ENCODE data around the gene TPBGL.
A peak's percentile ranks its signal among the peaks of the same experiment; 100 is the strongest.

Gene TPBGL

DNA sequence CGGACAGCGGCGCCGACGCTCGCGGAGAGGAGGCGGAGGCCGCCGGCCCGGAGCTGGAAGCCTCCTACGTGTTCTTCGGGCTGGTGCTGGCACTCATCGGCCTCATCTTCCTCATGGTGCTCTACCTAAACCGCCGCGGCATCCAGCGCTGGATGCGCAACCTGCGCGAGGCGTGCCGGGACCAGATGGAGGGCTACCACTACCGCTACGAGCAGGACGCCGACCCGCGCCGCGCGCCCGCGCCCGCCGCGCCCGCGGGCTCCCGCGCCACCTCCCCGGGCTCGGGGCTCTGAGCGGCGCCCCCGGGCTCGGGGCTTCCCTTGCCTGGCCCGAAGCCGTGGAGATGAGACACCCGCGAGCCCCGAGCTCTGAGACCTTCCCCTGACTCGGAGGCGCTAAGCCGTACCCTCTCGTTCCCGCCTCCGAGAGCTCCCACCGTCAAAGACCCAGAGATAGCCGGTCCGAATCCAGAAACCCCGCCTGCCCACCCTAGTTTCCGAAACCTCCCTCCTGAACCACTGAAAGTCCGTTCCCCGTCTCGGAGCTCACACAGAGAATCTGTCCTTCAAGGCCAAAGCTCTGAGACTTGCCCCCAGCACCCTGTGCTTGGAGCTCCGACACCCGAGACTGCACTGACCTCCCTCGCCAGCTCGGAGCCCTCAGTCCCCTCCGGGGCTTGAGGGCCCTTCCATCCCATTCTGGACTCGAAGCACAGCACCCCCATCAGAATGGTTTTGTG lies 1.5 kb downstream of the TPBGL start:
- H3K27ac ChIP-seq = peak overlapping the region; percentile 77

DNA sequence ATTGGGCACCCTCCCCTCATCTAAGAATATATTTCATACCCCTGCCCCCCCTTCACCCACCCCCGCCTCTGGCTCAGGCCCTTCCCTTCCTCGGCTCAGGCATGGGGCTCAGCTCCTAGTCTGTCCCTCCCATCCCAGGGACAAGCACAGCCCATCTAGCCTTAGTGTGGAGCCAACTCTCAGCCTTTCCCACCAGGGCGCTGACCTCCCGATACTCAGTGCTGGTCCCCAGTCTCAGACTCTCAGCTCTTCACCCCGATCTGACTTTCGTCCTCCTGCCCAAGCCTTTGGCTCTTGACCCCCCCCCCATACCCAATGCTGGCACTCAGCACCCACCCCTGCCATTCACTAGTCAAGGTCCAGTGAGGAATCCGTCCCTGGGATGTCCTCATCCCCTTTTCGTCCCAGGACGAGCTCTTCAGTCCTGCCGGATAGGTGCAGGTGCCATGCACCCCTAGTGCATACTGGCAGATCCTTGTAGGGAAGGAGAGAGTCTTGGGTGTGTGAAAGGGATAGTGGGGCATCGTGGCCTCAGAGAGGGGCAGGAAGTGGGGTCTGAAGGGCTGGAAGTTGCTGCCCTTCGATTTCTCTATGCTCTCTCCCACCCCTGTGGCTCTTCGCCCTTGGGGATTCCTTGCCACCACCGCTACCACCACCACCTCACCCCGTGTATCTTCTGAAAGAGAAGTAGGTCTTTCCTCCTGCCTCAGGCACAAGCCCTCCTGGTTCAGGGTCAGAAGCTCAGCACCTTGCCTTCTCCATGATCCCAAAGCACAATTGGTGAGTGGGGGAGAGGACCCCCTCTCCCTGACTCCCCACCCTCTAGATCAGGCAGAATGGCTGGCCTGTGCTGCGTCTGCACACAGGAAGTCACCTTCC lies 2.4 kb downstream of the TPBGL start:
- no peak overlapping the region for H3K27ac ChIP-seq
- TF ChIP-seq, protein P1, sequence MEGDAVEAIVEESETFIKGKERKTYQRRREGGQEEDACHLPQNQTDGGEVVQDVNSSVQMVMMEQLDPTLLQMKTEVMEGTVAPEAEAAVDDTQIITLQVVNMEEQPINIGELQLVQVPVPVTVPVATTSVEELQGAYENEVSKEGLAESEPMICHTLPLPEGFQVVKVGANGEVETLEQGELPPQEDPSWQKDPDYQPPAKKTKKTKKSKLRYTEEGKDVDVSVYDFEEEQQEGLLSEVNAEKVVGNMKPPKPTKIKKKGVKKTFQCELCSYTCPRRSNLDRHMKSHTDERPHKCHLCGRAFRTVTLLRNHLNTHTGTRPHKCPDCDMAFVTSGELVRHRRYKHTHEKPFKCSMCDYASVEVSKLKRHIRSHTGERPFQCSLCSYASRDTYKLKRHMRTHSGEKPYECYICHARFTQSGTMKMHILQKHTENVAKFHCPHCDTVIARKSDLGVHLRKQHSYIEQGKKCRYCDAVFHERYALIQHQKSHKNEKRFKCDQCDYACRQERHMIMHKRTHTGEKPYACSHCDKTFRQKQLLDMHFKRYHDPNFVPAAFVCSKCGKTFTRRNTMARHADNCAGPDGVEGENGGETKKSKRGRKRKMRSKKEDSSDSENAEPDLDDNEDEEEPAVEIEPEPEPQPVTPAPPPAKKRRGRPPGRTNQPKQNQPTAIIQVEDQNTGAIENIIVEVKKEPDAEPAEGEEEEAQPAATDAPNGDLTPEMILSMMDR (conservative IDR thresholded peaks at IDR 0.05) = no peak

More for the DNA sequence above, 1.5 kb downstream of the TPBGL start:
- TF ChIP-seq, protein P1 (conservative IDR thresholded peaks at IDR 0.05) = no peak; the same call in 1 of the 2 replicates

DNA sequence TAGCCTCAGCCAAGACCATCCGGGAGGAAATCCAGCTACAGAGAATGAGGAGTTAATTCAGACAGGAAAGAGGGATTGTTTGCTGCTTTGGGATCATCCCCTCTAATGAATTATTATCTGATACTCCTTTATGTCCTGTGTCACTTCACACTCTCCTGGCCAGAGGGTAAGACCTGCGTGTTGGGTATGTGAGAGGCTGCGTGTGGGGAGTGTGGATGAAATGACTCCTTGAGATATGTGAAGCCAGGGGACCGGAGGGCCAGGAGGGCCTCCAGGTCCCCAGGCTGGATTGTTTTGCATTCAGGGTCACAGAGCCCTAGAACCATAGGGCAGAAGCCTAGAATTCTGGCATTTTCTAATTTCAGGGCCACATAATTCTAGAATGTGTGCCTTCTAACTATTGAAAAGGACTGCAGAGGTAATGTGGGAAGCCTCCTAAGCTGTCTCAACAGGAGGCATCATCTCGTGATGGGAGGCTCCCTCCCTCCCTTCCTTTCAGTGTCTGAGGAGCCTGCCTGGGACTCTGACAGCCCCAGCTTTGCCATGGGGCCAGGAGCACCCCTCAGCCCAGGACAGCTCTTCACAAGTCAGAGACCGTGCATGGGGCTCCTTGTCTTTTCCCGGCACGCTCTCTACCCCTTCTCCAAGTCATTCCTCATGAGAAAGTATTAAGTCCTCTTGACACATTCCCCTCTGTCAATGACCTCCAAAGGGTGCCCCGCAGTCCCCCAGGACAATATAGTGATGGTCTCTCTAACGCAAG lies 3.7 kb downstream of the TPBGL start:
- H3K27ac ChIP-seq = no peak overlapping the region
- TF ChIP-seq, protein P1 (conservative IDR thresholded peaks at IDR 0.05) = no peak

DNA sequence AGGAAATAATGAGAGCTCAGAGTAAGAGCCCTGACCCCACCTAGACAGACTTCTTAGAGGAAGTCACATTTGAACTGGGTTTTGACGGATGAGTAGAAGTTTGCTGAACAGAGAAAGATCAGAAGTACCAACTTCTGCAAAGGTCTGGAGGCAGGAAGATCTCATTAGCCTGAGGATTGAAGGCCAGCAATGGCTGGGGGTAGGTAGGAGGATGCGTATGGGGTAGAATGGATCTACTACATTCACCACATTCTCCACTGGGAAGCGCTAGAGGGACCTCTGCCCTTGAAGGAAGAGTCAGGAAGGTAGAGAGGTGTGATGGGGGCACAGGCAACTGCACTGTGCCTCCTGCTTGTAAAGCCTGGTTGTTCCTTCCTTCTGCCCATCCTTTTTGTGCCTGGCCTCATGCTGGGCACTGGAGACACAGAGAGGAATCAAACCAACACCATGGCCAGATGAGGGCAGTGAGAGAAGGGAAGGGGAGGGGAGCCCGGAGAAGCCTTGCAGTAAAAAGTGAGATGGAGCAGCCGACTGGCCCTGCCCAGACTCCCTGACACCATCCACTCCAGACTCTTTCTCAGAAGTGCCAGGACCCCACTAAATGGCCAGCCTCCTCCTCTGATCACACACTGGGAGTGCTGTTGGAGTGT lies 4.9 kb downstream of the TPBGL start:
- TF ChIP-seq, protein P1 (conservative IDR thresholded peaks at IDR 0.05) = no peak
- H3K27ac ChIP-seq = no peak overlapping the region

DNA sequence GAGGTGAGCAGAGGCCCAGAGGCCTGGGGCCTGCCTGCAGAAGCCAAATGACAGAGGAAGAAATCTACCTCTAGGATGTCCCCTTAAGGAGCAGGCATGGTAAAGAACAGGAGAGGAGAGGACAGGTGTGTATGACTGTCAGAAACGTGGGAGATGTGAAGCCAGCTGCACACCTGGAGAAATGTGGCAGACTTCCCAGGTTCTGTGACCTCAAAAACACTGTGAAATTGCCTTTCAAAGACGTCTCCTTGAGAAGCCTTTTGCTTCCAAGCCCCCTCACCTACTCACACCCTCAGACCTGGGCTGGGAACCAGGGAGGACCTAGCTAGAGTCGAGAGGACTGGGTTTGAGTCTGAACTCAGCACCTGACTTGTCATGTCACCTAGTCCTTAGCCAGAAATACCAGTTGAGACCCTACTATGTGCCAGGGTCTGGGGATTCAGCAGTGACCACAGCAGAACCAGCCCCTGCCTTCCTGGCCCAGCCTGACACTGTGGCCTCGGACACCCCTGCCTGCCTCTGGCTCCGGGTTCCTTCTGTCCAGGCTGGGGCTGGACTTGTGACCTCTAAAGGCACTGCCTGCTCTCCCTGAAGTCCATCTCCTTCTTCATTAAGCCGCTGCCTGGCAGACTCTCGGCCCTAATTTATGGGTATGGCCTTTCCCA lies 5.6 kb downstream of the TPBGL start:
- TF ChIP-seq, protein P1 (conservative IDR thresholded peaks at IDR 0.05) = no peak
- no peak overlapping the region for H3K27ac ChIP-seq

DNA sequence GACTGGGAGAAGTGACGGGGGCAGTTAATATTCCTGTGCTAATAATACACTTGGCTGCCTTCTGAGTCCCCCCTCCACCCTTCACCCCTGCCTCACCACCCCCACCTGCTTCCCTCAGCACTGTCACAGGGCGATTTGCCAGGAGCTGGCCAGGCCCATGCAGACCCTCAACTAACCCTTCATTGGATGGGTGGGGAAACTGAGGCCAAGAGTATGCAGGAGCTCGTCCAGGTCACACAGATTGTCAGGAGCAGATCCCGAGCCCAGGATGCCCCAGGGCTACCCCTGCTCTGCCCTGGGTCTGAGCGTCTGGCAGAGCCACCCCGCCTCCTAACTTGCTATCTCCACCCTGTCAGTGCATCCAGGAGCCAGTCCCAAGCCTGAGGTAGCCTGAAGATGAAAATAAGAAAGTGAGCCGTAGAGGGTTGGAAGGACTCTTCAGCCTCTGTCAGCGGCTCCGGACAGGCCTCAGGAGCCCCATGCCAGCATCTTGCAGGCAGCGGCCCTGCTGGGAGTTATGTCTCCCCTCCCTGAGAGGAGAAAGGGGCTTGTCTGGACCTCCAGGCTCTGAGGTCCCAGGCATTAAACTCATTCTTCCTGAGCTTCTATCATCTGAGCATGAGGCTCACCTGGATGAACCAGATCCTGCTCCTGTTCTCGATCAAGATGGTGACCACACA lies 6.2 kb downstream of the TPBGL start:
- TF ChIP-seq, protein P1 (conservative IDR thresholded peaks at IDR 0.05) = no peak
- no peak overlapping the region for H3K27ac ChIP-seq
